Neural progenitor cell (in vitro differentiated cells): Measurements from ENCODE around the gene STYX. TPM values are rescaled to one million over a fixed set of nuclear protein-coding genes. Genes with fewer than 3 reads are reported as not detected.
A peak's percentile ranks its signal among the peaks of the same experiment; 100 is the strongest.

ENCODE experiments used
- DNase-seq: peaks from one replicate; pipeline ENCODE4 v3.0.0-alpha.2; 2016; ENCODE audit warnings: low spot score
- H2AFZ ChIP-seq: fragments of 200-600 bp; sonication (generic); replicated peaks from 2 replicates; pipeline ENCODE4 v1.6.1; 2016; ENCODE audit warnings: antibody characterized with exemption
- H3F3A ChIP-seq: fragments of 200-600 bp; sonication (generic); 2 replicates; pipeline ENCODE4 v1.6.1; 2016; ENCODE audit warnings: antibody characterized with exemption, low read depth
- H3K27ac ChIP-seq: fragments of 200-600 bp; sonication (generic); 2 replicates; pipeline ENCODE4 v1.5.1; 2016; ENCODE audit warnings: mild to moderate bottlenecking
- H3K27me3 ChIP-seq: fragments of 200-600 bp; sonication (generic); 2 replicates; pipeline ENCODE4 v1.6.1; 2016; ENCODE audit warnings: mild to moderate bottlenecking, moderate library complexity
- H3K36me3 ChIP-seq: fragments of 200-600 bp; sonication (generic); 2 replicates; pipeline ENCODE4 v1.5.1; 2016
- H3K4me1 ChIP-seq: fragments of 200-600 bp; sonication (generic); 2 replicates; pipeline ENCODE4 v1.6.1; 2016; ENCODE audit warnings: mixed run types
- H3K4me2 ChIP-seq: fragments of 200-600 bp; sonication (generic); 2 replicates; pipeline ENCODE4 v1.6.1; 2016
- H3K4me3 ChIP-seq: fragments of 200-600 bp; sonication (generic); 2 replicates; pipeline ENCODE4 v1.5.1; 2016
- H3K79me2 ChIP-seq: fragments of 200-600 bp; sonication (generic); 2 replicates; pipeline ENCODE4 v1.6.1; 2016; ENCODE audit warnings: low read depth
- H3K9ac ChIP-seq: fragments of 200-600 bp; sonication (generic); 2 replicates; pipeline ENCODE4 v1.6.1; 2016
- H3K9me3 ChIP-seq: fragments of 200-600 bp; sonication (generic); 2 replicates; pipeline ENCODE4 v1.5.1; 2016; ENCODE audit warnings: low read depth
- H4K20me1 ChIP-seq: fragments of 200-600 bp; sonication (generic); 2 replicates; pipeline ENCODE4 v1.6.1; 2016; ENCODE audit warnings: low read depth
- H3K27ac Mint-ChIP-seq: 3 replicates; pipeline ENCODE4 v1.8.0; 2021; ENCODE audit warnings: mixed read lengths
- H3K27me3 Mint-ChIP-seq: 2 replicates; pipeline ENCODE4 v1.8.0; 2022; ENCODE audit warnings: low read depth, mild to moderate bottlenecking, inconsistent platforms, moderate library complexity, mixed read lengths; ENCODE audit not compliant: insufficient read depth
- H3K36me3 Mint-ChIP-seq: 3 replicates; pipeline ENCODE4 v1.8.0; 2021; ENCODE audit warnings: mixed read lengths
- H3K4me1 Mint-ChIP-seq: 3 replicates; pipeline ENCODE4 v1.8.0; 2021; ENCODE audit warnings: mixed read lengths
- H3K4me3 Mint-ChIP-seq: 3 replicates; pipeline ENCODE4 v1.8.0; 2021; ENCODE audit warnings: mild to moderate bottlenecking, moderate library complexity, mixed read lengths
- H3K9me3 Mint-ChIP-seq: 3 replicates; pipeline ENCODE4 v1.8.0; 2020; ENCODE audit warnings: mixed read lengths
- EZH2 ChIP-seq: fragments of 200-600 bp; sonication (generic); IDR thresholded peaks from 2 replicates; pipeline ENCODE4 v1.6.1; 2017; ENCODE audit warnings: antibody characterized with exemption, mild to moderate bottlenecking, moderate library complexity
- EZH2phosphoT487 ChIP-seq: fragments of 200-600 bp; sonication (generic); IDR thresholded peaks from 2 replicates; pipeline ENCODE4 v1.6.1; 2017; ENCODE audit warnings: antibody characterized with exemption
- total RNA-seq: library from RNA; depleted of rRNA; stranded (reverse); fragments of >200 nt; gene quantifications from 2 replicates; pipeline ENCODE4 v1.2.3, GENCODE V29; 2015; ENCODE audit warnings: low replicate concordance
- TF ChIP-seq, protein P1 (sequence below): fragments of 200-600 bp; sonication (generic); IDR thresholded peaks from 2 replicates; pipeline ENCODE4 v1.5.1; 2017; ENCODE audit warnings: antibody characterized with exemption, mild to moderate bottlenecking

Gene STYX
- total RNA-seq, 1 donor from 2014 or later = 55.7 TPM

DNA sequence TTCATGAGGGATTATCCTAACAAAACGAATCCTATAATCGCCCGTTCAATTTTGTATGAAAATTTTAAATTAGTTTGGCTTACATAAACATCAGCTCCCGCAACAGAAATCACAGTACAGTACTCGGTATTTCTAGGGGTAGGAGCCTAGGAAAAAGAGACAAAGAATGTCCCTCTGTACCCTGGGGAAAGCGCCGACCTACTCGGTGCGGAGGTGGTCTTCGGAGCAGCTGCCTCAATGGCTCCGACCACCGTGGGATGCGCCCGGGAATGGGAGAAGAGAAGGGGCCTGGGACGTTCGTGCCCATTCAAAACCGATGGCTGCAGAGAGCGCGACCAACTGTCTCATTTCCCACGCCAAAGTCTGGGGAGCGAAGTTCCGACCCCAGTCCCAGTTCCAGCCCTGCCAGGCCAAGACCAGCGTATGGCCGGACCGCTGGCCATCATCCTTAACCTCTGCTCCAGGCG lies 60.8 kb downstream of the STYX start:
- Mint-ChIP-seq H3K4me1 (peaks cover 31% of the 10 kb centered on the region), H3K27me3 (peaks cover 11% of the 10 kb centered on the region), H3K36me3 (no peaks in the 10 kb centered on the region), H3K27ac (peak overlapping the region; percentile 63), H3K4me3 (peak overlapping the region; percentile 97), H3K9me3 (peaks cover 2% of the 10 kb centered on the region)
- H3K79me2 ChIP-seq = peaks cover 54% of the 10 kb centered on the region
- H3F3A ChIP-seq = peaks cover 20% of the 10 kb centered on the region
- H3K36me3 ChIP-seq = no peaks in the 10 kb centered on the region
- peak overlapping the region; percentile 89 for H2AFZ ChIP-seq
- H3K4me2 ChIP-seq = peak overlapping the region; percentile 94
- H3K9me3 ChIP-seq = no peaks in the 10 kb centered on the region
- TF ChIP-seq, protein P1, sequence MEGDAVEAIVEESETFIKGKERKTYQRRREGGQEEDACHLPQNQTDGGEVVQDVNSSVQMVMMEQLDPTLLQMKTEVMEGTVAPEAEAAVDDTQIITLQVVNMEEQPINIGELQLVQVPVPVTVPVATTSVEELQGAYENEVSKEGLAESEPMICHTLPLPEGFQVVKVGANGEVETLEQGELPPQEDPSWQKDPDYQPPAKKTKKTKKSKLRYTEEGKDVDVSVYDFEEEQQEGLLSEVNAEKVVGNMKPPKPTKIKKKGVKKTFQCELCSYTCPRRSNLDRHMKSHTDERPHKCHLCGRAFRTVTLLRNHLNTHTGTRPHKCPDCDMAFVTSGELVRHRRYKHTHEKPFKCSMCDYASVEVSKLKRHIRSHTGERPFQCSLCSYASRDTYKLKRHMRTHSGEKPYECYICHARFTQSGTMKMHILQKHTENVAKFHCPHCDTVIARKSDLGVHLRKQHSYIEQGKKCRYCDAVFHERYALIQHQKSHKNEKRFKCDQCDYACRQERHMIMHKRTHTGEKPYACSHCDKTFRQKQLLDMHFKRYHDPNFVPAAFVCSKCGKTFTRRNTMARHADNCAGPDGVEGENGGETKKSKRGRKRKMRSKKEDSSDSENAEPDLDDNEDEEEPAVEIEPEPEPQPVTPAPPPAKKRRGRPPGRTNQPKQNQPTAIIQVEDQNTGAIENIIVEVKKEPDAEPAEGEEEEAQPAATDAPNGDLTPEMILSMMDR = no peak
- TF ChIP-seq EZH2 (no peak), EZH2phosphoT487 (no peak)
- no peak for DNase-seq
- peak overlapping the region; percentile 43 for H3K9ac ChIP-seq
- H4K20me1 ChIP-seq = peaks cover 14% of the 10 kb centered on the region
- peak overlapping the region; percentile 53 for H3K27ac ChIP-seq
- peak overlapping the region; percentile 79 for H3K4me3 ChIP-seq
- no peaks in the 10 kb centered on the region for H3K27me3 ChIP-seq
- peaks cover 24% of the 10 kb centered on the region for H3K4me1 ChIP-seq

DNA sequence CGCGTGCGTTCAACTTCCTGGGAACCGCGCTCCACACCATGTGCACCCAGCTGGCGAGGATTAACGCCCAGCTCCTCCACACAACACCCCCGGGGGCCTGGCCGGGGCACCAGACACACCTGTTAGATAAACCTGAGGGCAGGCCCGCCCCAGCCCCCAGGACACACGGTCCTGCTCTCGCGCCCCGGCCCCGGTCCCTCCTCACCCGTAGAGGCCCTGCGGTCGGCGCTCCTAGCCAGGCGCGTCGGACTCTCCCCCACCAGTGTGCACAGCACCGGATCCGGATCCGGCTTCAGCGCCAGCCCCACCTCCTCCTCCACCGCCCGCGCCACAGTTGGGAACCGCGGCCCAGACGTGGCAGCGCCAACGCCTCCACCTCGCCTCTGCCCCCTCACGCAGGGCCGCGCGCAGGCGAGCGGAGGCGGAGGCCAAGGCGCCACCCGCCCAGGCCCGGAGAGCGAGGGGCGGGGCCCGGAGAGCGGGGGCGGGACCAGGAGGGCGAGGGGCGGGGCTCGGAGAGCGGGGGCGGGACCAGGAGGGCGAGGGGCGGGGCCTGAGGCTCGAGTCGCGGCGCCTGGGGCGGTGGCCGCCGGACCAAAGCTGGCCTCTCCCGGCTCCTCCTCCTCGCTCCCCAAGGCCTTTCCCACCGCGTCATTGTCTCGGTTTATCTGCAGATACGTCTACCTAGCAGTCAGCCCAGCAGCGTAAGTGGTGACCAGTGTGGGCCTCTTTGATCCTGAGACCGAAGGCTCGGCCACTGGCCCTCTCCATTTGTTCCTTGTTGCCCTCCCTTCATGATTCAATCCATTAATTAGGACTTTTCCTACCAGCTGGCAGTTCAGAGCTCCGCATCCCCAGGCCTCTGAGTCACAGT lies 61.5 kb downstream of the STYX start, which contains the start of gene GNPNAT1:
Gene GNPNAT1, minus strand, starts transcription at position 385 of the 874 bp plus-strand sequence. CDS start 6,957 bp downstream, outside the sequence.
- peaks cover 31% of the 10 kb centered on the region for H3K4me1 Mint-ChIP-seq
- H3K4me3 Mint-ChIP-seq = peak within 1 kb of the TSS; percentile 97
- Histone ChIP-seq H3K27ac (peak within 1 kb of the TSS; percentile 53), H4K20me1 (peaks cover 14% of the 10 kb centered on the region), H3K27me3 (no peaks in the 10 kb centered on the region), H3K79me2 (peaks cover 47% of the 10 kb centered on the region), H3K4me3 (peak within 1 kb of the TSS; percentile 79), H3K4me1 (peaks cover 24% of the 10 kb centered on the region), H3K4me2 (peak within 1 kb of the TSS; percentile 94), H3K36me3 (no peaks in the 10 kb centered on the region), H3K9me3 (no peaks in the 10 kb centered on the region), H3F3A (peaks cover 20% of the 10 kb centered on the region), H3K9ac (peak within 1 kb of the TSS; percentile 43), H2AFZ (peak within 1 kb of the TSS; percentile 89)
- H3K9me3 Mint-ChIP-seq = peaks cover 2% of the 10 kb centered on the region
- H3K27ac Mint-ChIP-seq = peak within 1 kb of the TSS; percentile 86
- peak; percentile 94 for DNase-seq
- no peaks in the 10 kb centered on the region for H3K36me3 Mint-ChIP-seq
- TF ChIP-seq EZH2phosphoT487 = no peak
- TF ChIP-seq, protein P1 = no peak
- no peak for TF ChIP-seq EZH2
- peaks cover 12% of the 10 kb centered on the region for H3K27me3 Mint-ChIP-seq

DNA sequence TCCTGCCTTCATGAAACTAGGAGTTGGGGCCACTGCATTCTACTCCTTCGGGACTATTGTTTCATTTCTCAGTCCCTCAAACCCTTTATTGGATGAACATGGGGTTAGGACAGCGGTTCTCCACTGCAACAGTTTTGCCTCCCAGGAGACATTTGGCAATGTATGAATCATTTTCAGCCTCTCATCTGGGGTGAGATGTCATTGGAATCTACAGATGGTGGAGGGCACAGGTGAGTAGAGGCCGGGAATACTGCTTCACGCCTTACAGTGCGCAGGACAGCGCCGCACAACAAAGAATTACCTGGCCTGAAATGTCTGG lies 62.1 kb downstream of the STYX start:
- Histone ChIP-seq H3K9me3 (no peaks in the 10 kb centered on the region), H3K79me2 (peaks cover 41% of the 10 kb centered on the region), H3F3A (peaks cover 20% of the 10 kb centered on the region), H3K4me3 (peak overlapping the region; percentile 79), H3K36me3 (no peaks in the 10 kb centered on the region), H4K20me1 (peaks cover 14% of the 10 kb centered on the region), H2AFZ (peak overlapping the region; percentile 53), H3K4me1 (peaks cover 24% of the 10 kb centered on the region), H3K27ac (peak overlapping the region; percentile 9), H3K9ac (no peak overlapping the region), H3K27me3 (no peaks in the 10 kb centered on the region), H3K4me2 (peak overlapping the region; percentile 52)
- peak overlapping the region; percentile 86 for H3K27ac Mint-ChIP-seq
- peaks cover 2% of the 10 kb centered on the region for H3K9me3 Mint-ChIP-seq
- DNase-seq = peak; percentile 7
- H3K27me3 Mint-ChIP-seq = peaks cover 14% of the 10 kb centered on the region
- H3K4me1 Mint-ChIP-seq = peaks cover 31% of the 10 kb centered on the region
- peak overlapping the region; percentile 95 for H3K4me3 Mint-ChIP-seq
- TF ChIP-seq, protein P1 = no peak
- TF ChIP-seq EZH2phosphoT487 (no peak), EZH2 (no peak)
- no peaks in the 10 kb centered on the region for H3K36me3 Mint-ChIP-seq
